GM13976 (cell line): Measurements from ENCODE around the gene PI4KA.
A peak's percentile ranks its signal among the peaks of the same experiment; 100 is the strongest.
"Not testable (repeated sequence)": the region's sequence is repeated elsewhere in the genome, so short reads cannot be mapped to it uniquely, and the experiment has no call there.

Experiments
- DNase-seq: peaks from one replicate; pipeline ENCODE4 v3.0.0; 2012; ENCODE audit warnings: low spot score
- in situ Hi-C: fragments of 300-500 bp; cut with MboI; formaldehyde crosslinking; loops from one replicate; pipeline ENCODE4 v1.12.0; 2022; ENCODE audit warnings: low sequenced_read_pairs, mixed read lengths, inconsistent platforms; ENCODE audit not compliant: unreplicated experiment
- TF ChIP-seq, protein P1 (sequence below): IDR thresholded peaks from 2 replicates; pipeline ENCODE4 v1.5.1; 2012; ENCODE audit warnings: borderline replicate concordance, mild to moderate bottlenecking; ENCODE audit not compliant: insufficient read depth; ENCODE audit errors: extremely low read depth, missing control alignments, control extremely low read depth

The PI4KA gene

DNA sequence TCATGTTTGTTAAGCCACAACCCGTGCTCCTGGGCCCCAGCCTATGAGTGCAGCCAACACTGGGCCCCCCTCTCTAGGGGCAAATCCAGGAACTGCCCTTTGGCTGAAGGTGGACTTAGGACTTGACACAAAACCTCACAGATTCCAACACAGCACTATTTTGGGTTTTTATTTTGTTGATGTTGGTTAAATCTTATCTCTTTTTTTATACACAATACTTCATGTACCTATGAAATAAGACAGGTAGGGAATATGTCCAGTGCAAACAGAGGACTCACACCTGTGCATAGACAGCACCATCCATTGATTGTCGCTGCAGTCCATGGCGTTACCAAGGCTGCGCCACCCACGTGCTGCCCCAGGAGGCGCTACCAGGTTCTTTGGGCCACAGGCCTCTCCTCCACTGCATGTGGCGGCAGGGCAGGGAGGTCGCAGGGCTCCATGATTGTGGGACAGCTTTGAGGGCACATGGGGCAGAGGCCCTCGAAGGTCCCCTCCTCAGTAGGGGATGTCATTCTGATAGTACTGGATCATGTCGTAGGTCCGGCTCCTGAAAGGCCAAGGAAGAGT, 151.0 kb downstream of the PI4KA start:
- DNase-seq, result not testable (repeated sequence)
- in situ Hi-C loops, result loop anchor here (10.0 kb wide), 1 partner anchor 103 kb away; no protein-coding TSS in a partner anchor

DNA sequence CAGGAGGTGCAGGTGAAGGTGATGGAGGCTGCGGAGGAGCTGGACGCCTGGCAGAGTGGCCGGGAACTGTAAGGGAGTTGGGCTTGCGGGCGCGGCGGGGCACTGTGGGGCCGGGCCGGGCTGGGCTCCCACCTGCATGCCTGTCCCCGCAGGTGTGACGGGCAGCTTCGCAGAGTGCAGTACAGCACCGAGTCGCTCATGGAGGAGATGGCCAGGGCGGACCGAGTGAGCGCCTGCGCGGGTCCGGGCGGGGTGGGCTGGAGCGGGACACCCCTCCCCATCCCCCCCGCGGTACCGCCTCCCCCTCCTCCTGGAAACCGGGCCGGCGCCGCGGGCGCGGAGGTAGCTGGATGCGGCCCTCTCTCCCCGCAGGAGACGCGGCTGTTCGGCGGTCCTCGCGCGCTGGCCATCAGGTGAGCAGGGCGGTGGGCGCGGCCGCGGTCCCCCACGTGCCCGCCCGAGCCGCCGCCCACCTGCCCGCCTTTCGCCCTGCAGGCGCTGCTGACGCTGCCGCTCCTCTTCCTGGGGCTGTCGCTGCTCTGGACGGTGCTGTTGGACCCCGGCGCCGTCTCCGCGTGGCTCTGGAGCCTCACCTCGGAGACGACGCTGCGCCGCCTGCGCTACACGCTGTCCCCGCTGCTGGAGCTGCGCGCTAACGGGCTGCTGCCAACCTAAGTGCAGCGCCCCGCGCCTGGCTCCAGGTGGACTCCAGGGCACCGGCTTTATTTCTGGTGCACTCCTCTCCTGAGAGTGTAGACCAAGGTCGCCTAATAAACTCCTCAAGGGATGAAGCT, 154.6 kb downstream of the PI4KA start:
- in situ Hi-C loops, result loop anchor here (10.0 kb wide), 1 partner anchor 99 kb away; no protein-coding TSS in a partner anchor
- DNase-seq, result not testable (repeated sequence)

DNA sequence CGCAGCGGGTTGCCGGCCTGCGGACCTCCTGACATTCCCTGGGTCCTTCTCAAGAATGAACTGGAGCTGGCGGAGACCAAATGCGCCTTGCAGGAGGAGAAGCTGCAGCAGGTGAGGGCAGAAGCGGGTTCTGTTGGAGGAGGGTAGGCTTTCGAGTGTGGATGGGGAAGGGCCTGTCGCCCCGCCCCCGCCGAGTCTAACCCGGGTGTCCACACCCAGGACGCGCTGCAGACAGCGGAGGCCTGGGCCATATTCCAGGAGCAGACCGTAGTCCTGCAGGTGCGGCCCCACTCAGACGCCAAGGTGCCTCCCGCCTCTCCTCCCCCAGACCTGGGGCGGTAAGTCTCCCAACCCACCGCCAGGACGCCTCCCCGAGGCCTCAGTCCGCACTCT, 155.2 kb downstream of the PI4KA start:
- in situ Hi-C loops, result loop anchor here (10.0 kb wide), 1 partner anchor 99 kb away; no protein-coding TSS in a partner anchor
- DNase-seq, result not testable (repeated sequence)

DNA sequence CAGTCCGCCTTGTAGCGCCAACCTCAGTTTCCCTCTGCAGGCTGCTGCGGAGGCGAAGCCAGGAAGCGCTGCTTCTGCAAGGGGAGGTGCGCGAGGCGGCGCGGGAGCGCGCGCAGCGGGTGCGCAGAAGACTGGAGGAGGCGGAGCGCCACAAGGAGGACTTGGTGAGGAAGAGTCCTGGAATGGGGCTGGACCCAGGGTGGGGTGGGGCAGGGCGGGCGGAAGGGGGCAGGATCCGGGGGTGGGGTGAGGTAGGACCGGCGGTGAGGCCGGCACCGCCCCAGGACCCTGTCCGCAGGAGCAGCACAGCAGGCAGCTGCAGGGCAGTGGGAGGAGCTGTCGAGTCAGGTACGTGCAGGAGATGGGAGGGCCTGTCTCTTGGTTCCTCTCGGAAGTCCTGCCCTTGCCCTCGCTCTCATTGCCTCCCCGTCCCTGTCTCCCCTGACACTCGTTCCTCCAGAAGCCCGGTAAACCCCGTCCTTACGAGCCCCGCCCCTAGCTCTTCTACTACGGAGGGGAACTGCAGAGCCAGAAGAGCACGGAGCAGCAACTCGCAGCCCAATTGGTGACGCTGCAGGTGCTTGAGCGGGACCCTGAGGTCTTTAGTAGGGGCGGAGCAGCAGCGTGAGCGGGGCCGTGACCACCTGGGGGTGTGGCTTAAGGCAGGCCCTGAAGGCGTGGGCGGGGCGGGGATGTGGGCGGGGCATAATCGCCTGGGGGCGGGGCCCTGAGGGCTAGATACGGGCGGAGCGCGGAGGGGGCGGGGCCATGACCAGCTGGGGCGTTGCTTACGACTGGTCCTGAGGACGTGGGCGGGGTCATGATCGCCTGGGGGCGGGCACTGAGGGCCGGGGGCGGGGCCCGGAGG, 155.8 kb downstream of the PI4KA start:
- in situ Hi-C loops, result loop anchor here (10.0 kb wide), 1 partner anchor 98 kb away; no protein-coding TSS in a partner anchor
- peak; percentile 95 for DNase-seq

DNA sequence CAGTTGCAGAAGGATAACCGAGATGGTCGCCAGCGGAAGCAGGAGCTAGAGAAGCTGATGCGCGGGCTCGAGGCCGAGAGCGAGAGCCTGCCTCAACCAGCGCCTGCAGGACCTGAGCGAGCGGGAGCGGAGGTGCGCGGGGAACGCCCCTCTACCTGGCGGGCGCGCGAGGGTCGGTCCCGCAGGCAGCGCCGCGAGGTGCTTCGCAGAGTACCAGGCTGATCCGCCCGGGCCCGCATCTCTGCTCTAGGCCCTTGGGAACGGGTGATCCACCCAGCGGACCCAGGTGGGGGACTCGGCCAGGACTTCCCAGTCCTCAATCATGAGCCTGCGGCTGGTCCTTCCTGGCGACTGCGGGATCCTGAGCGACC, 156.5 kb downstream of the PI4KA start:
- not testable (repeated sequence) for DNase-seq
- in situ Hi-C loops, result loop anchor here (10.0 kb wide), 1 partner anchor 97 kb away; no protein-coding TSS in a partner anchor

DNA sequence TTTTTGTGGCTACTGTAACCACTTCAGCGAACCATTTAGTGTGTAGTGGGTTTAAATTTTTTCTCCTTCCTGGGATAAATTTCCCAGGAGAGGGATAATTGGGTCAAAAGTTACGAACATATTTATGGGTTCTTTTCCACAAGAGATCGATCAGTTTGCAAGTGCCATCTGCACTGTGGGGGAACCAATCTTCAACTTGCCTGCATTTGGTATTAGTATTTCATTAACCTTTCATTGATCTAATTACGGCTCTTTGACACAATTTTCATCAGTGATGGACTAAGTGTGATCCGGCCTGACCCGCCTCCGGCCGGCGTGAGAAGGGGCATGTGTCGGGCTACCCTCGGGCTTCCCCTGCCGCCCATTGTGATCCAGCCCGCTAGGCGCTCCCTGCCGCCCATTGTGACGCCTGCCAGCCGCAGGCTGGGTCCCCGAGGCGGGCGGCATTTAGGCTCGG, 156.9 kb downstream of the PI4KA start:
- in situ Hi-C loops, result loop anchor here (10.0 kb wide), 1 partner anchor 97 kb away; no protein-coding TSS in a partner anchor
- not testable (repeated sequence) for DNase-seq

DNA sequence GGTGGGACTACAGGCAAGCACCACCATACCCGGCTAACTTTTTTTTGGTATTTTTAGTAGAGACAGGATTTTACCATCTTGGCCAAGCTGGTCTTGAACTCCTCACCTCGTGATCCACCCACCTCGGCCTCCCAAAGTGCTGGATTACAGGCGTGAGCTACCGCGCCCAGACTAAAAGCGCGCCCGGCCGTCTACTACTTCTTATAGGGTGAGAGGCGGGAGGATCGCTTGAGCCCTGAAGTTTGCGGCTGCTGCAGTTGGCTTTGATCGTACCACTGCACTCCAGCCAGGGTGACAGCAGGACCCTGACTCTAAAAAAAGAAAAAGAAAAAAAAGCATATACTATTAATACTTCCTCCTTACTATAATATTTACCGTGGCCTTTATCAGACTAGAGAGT, 158.3 kb downstream of the PI4KA start:
- in situ Hi-C loops, result loop anchor here (10.0 kb wide), 1 partner anchor 96 kb away; no protein-coding TSS in a partner anchor
- DNase-seq, result not testable (repeated sequence)

DNA sequence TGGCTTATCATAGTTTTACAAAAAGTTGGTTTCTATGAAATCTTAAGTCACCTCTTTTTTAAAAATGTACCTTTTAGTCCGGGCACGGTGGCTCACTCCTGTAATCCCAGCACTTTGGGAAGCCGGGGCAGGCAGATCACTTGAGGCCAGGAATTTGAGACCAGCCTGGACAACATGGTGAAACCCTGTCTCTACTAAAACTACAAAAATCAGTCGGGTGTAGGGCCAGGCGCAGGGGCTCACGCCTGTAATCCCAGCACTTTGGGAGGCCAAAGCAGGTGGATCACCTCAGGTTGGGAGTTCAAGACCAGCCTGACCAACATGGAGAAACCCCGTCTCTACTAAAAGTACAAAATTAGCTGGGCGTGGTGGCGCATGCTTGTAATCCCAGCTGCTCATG, 158.8 kb downstream of the PI4KA start:
- in situ Hi-C loops, result loop anchor here (10.0 kb wide), 1 partner anchor 95 kb away; no protein-coding TSS in a partner anchor
- DNase-seq, result not testable (repeated sequence)

DNA sequence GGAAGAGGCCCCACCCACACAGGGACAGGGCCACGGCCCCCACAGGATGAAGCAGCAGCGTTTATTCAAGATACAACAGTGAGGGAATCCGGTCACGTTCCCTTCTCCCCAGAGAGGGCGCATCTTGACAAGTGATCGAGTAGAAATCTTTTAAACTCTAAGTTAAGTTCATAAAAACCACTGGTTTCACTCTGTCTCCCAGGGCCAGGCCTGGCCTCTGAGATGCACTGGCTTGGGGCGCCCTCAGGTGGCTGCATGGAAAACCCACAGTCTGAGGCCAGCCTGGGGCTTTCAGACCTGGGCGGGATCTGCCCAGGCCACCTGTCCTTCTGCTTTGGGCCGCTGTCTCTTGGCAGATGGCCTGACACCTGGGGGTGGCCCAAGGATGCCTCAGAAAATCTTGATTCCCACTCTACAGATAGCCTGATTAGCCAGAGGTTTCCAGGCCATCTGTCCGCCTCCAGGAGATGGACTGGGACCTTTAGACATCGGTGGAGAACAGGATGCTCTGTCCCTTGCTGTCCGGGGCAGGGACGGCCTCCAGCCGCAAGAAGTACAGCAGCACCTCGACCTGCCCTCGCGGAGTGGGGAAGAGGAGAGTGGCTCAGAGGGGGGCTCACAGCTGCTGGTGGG, 161.0 kb downstream of the PI4KA start:
- peak; percentile 74 for DNase-seq
- TF ChIP-seq, protein P1, sequence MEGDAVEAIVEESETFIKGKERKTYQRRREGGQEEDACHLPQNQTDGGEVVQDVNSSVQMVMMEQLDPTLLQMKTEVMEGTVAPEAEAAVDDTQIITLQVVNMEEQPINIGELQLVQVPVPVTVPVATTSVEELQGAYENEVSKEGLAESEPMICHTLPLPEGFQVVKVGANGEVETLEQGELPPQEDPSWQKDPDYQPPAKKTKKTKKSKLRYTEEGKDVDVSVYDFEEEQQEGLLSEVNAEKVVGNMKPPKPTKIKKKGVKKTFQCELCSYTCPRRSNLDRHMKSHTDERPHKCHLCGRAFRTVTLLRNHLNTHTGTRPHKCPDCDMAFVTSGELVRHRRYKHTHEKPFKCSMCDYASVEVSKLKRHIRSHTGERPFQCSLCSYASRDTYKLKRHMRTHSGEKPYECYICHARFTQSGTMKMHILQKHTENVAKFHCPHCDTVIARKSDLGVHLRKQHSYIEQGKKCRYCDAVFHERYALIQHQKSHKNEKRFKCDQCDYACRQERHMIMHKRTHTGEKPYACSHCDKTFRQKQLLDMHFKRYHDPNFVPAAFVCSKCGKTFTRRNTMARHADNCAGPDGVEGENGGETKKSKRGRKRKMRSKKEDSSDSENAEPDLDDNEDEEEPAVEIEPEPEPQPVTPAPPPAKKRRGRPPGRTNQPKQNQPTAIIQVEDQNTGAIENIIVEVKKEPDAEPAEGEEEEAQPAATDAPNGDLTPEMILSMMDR, result peak; percentile 56
- in situ Hi-C loops, result not testable (repeated sequence)

DNA sequence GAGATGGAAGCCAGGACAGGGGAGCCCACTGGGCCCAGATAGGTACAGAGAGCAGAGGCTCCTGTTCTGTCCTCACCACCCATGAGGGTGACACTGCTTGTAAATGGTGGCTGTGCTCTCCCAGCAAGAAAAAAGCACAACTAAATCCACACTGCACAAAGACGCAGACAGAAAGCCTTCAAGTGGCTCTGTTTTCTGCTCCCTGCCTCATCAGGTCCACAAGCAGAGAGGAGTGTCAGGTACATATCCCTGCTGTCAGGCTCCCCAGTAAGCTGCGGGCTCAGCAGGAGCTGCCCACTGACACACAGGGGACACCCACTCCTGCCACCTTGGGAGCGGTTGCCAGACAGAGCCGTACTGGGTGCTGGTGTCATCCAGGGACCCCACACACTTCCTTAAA, 162.6 kb downstream of the PI4KA start:
- DNase-seq, in situ Hi-C loops: not testable (repeated sequence)

DNA sequence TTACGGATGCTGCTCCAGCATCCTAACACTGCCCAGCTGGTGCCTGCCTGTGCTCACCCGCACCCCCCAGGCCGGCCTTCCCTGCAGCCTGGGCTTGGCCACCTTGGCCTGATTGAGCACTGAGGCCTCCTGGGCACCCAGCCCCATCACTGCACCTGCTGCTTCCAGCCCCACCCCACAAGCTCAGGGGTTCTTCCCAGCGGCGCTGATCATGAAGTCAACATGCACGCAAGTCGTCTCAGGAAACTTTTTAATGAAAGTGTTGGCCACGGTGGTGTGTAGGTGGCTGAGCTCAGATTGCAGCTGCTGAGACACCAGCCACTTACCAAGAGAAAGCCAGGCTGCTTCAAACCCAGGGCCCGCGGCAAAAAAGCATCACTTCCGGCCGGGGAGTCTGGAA, 163.4 kb downstream of the PI4KA start:
- in situ Hi-C loops, result not testable (repeated sequence)

DNA sequence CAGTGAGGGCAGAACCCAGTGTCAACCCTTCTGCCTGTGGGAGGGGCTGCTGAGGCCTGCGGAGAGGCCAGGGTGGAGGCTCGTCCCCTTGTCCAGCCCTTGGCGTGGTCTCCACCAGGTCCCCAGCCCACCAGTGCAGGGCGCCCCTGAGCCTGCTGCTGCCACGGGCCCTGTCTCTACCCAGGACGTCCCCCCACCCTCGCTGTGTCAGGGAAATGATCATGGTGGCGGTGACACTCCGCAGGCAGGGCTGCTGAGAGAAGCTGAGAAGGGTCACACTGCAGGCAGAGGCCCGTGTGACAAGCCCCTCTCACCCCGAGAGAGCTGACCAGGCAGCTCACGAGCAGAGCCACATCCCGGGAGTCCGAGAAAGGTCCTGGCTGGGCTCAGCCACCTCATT, 164.4 kb downstream of the PI4KA start:
- in situ Hi-C loops, DNase-seq: not testable (repeated sequence)

More for the DNA sequence above, 163.4 kb downstream of the PI4KA start:
- not testable (repeated sequence) for DNase-seq

DNA sequence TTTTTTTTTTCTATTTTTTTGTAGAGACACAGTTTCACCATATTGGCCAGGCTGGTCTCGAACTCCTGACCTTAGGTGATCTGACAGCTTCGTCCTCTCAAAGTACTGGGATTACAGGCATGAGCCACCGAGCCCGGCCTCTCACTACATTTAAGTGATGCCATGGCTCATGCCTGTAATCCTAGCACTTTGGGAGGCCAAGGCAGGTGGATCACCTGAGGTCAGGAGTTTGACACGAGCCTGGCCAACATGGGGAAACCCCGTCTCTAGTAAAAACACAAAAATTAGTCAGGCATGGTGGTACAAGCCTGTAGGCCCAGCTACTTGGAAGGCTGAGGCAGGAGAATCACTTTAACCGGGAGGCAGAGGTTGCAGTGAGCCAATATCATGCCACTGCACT, 165.7 kb downstream of the PI4KA start:
- DNase-seq, in situ Hi-C loops: not testable (repeated sequence)

DNA sequence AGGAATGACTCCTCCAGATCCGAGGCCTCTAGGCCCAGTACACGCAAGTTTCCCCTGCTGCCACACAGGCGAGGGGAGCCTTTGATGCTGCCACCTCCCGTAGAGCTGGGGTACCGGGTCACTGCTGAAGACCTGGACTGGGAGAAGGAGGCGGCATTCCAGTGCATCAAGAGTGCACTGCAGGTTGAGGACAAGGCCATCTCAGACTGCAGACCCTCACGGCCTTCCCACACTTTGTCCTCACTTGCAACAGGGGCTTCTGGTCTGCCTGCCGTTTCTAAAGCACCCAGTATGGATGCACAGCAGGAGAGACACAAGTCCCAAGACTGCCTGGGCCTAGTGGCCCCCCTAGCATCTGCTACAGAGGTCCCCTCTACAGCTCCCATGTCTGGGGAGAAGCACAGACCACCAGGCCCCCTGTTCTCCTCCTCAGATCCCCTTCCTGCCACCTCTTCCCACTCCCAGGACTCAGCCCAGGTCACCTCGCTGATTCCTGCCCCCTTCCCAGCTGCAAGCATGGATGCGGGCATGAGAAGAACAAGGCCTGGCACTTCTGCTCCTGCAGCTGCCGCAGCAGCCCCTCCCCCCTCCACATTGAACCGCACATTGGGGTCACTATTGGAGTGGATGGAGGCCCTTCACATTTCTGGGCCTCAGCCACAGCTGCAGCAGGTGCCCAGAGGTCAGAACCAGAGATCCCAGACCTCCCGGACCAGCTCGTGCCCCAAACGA, 167.9 kb downstream of the PI4KA start:
- DNase-seq, in situ Hi-C loops: not testable (repeated sequence)

DNA sequence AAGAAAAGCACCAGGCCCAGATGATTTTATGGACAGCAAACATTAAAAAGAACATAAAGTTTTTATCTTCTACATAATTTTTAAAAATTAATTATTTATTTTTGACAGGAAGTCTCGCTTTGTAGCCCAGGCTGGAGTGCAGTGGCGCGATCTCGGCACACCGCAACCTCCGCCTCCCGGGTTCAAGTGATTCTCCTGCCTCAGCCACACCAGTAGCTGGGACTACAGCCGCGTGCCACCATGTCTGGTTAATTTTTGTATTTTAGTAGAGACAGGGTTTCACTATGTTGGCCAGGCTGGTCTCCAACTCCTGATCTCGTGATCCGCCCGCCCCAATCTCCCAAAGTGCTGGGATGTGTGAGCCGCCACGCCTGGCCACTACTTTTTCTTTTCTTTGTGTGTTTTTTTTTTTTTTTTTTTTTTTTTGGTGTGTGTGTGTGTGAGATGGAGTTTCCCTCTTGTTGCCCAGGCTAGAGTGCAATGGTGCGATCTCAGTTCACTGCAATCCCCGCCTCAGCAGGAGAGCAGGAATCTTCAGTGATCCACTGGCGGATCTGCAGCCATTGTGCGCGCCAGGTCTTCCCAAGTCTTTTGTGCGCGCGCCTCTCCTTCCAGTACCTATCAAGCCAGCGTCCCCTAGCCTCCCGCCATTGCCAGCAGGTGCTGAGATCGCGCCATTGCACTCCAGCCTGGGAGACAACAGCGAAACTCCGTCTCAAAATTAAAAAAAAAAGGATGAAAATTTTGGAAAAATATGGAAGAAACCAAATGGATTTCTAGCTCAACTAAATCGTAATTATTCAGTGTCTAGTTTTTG, 171.0 kb downstream of the PI4KA start:
- DNase-seq, in situ Hi-C loops: not testable (repeated sequence)
